Breast epithelium (tissue), 4 donors: ENCODE measurements around the gene SFMBT1. TPM values are rescaled to one million over a fixed set of nuclear protein-coding genes. Genes with fewer than 3 reads are reported as not detected.

ENCODE experiments used
- DNase-seq, 2 donors: peaks; one replicate each; pipeline ENCODE4 v3.0.0-alpha.2; 2019; ENCODE audit warnings: low spot score in 2 of 2
- H3K27ac ChIP-seq, 2 donors: fragments of 200-600 bp; sonication (generic) in 1 of 2; one replicate each; pipeline ENCODE4 v1.5.1; 2016 to 2019; ENCODE audit warnings: mild to moderate bottlenecking in 1 of 2
- H3K27me3 ChIP-seq, 2 donors: fragments of 200-600 bp; sonication (generic) in 1 of 2; one replicate each; pipeline versions ENCODE4 v1.5.1 to v1.6.0; 2017 to 2019; ENCODE audit warnings: control low read depth in 1 of 2, mild to moderate bottlenecking in 1 of 2
- H3K36me3 ChIP-seq: fragments of 200-600 bp; one replicate; pipeline ENCODE4 v1.5.1; 2019
- H3K4me1 ChIP-seq, 2 donors: fragments of 200-600 bp; sonication (generic); one replicate each; pipeline ENCODE4 v1.5.1; 2016 to 2019; ENCODE audit warnings: control low read depth in 1 of 2
- H3K4me3 ChIP-seq, 3 donors: fragments of 200-600 bp; sonication (generic); 1 replicate in 2 of 3; 2 replicates in 1 of 3; pipeline ENCODE4 v1.5.1; 2016 to 2019; ENCODE audit warnings: mild to moderate bottlenecking in 3 of 3, moderate library complexity in 2 of 3
- H3K9me3 ChIP-seq, 2 donors: fragments of 200-600 bp; sonication (generic) in 1 of 2; one replicate each; pipeline ENCODE4 v1.5.1; 2016 to 2019; ENCODE audit warnings: control low read depth in 1 of 2
- CTCF ChIP-seq, 3 donors: fragments of 450-650 bp; IDR thresholded peaks; one replicate each; pipeline ENCODE4 v1.5.1; 2016 to 2017; ENCODE audit warnings: antibody characterized with exemption in 3 of 3, mild to moderate bottlenecking in 3 of 3, moderate library complexity in 3 of 3
- POLR2A ChIP-seq: fragments of 450-650 bp; IDR thresholded peaks from one replicate; pipeline ENCODE4 v1.6.1; 2016; ENCODE audit warnings: antibody characterized with exemption, mild to moderate bottlenecking, moderate library complexity
- POLR2AphosphoS5 ChIP-seq, 3 donors: sonication (generic); formaldehyde crosslinking; IDR thresholded peaks; one replicate each; pipeline ENCODE4 v1.6.1; 2017; ENCODE audit warnings: antibody characterized with exemption in 3 of 3
- intact Hi-C: fragments of 100-400 bp; cut with DNase I; formaldehyde crosslinking; loops from one replicate; pipeline ENCODE4 v1.15.1; 2023; ENCODE audit warnings: low total_unique reads
- total RNA-seq, 3 donors: library from RNA; depleted of rRNA; stranded (reverse); fragments of >200 nt; gene quantifications; one replicate each; pipeline ENCODE4 v1.1.0, GENCODE V29; 2016

SFMBT1 gene
- total RNA-seq, 3 donors from 2014 or later = 17.9 to 35.1 (median 30.2) TPM

GRCh38 chr3:52873433-52874159, 172.3 kb downstream of the SFMBT1 start:
- intact Hi-C loops = no loop called here
- no peak for TF ChIP-seq POLR2AphosphoS5 (IDR thresholded peaks at IDR 0.05)
- no peak for TF ChIP-seq POLR2A
- no peak for TF ChIP-seq CTCF (IDR thresholded peaks at IDR 0.05)
- Histone ChIP-seq H3K27ac (no peak overlapping the region), H3K36me3 (no peaks in the 10 kb centered on the region), H3K27me3 (no peaks in the 10 kb centered on the region), H3K9me3 (no peaks in the 10 kb centered on the region), H3K4me1 (no peaks in the 10 kb centered on the region), H3K4me3 (no peak overlapping the region)
- no peak for DNase-seq

- H3K27ac ChIP-seq = no peak overlapping the region
- H3K4me1 ChIP-seq = no peaks in the 10 kb centered on the region
- no peaks in the 10 kb centered on the region for H3K36me3 ChIP-seq
- no peak for DNase-seq
- TF ChIP-seq POLR2A = no peak
- no peak for TF ChIP-seq POLR2AphosphoS5 (IDR thresholded peaks at IDR 0.05)
- TF ChIP-seq CTCF (IDR thresholded peaks at IDR 0.05) = no peak
- H3K9me3 ChIP-seq = no peaks in the 10 kb centered on the region
- no peaks in the 10 kb centered on the region for H3K27me3 ChIP-seq
- no peak overlapping the region for H3K4me3 ChIP-seq
- intact Hi-C loops = no loop called here
Observed at GRCh38 chr3:52872245-52872644, 173.6 kb downstream of the SFMBT1 start.

- Histone ChIP-seq H3K4me3 (no peak overlapping the region), H3K27ac (no peak overlapping the region), H3K36me3 (no peaks in the 10 kb centered on the region), H3K27me3 (no peaks in the 10 kb centered on the region), H3K4me1 (no peaks in the 10 kb centered on the region), H3K9me3 (no peaks in the 10 kb centered on the region)
- TF ChIP-seq POLR2A (no peak), CTCF (IDR thresholded peaks at IDR 0.05) (no peak), POLR2AphosphoS5 (IDR thresholded peaks at IDR 0.05) (no peak)
- DNase-seq = no peak
- intact Hi-C loops = no loop called here
Observed at GRCh38 chr3:52871761-52872160, 174.1 kb downstream of the SFMBT1 start.

- Histone ChIP-seq H3K9me3 (no peaks in the 10 kb centered on the region), H3K4me3 (no peak overlapping the region), H3K27me3 (no peaks in the 10 kb centered on the region), H3K36me3 (no peaks in the 10 kb centered on the region), H3K27ac (no peak overlapping the region), H3K4me1 (no peaks in the 10 kb centered on the region)
- TF ChIP-seq CTCF (IDR thresholded peaks at IDR 0.05) (no peak), POLR2AphosphoS5 (IDR thresholded peaks at IDR 0.05) (no peak), POLR2A (no peak)
- no peak for DNase-seq
- intact Hi-C loops = no loop called here
Observed at GRCh38 chr3:52870471-52870870, 175.4 kb downstream of the SFMBT1 start.

GRCh38 chr3:52866427-52866826, 179.4 kb downstream of the SFMBT1 start:
- intact Hi-C loops = no loop called here
- no peak for TF ChIP-seq POLR2A
- TF ChIP-seq POLR2AphosphoS5 (IDR thresholded peaks at IDR 0.05) = no peak
- no peak for TF ChIP-seq CTCF (IDR thresholded peaks at IDR 0.05)
- no peak overlapping the region for H3K4me3 ChIP-seq
- H3K27me3 ChIP-seq = no peaks in the 10 kb centered on the region
- no peaks in the 10 kb centered on the region for H3K4me1 ChIP-seq
- no peaks in the 10 kb centered on the region for H3K36me3 ChIP-seq
- no peaks in the 10 kb centered on the region for H3K9me3 ChIP-seq
- no peak for DNase-seq
- H3K27ac ChIP-seq = no peak overlapping the region
